Sigmoid colon (tissue), 3 donors: ENCODE results near the gene C14orf132.

Experiments used
- CTCF ChIP-seq, 4 experiments: fragments of 450-650 bp in 3 of 4; fragments of 200-600 bp in 1 of 4; IDR thresholded peaks; one replicate each; pipeline ENCODE4 v1.5.1; 2016 to 2019; ENCODE audit warnings: antibody characterized with exemption in 4 of 4, mild to moderate bottlenecking in 3 of 4, moderate library complexity in 2 of 4
- POLR2A ChIP-seq, 2 donors: fragments of 450-650 bp; IDR thresholded peaks; one replicate each; pipeline ENCODE4 v1.6.1; 2016; ENCODE audit warnings: antibody characterized with exemption in 2 of 2, mild to moderate bottlenecking in 2 of 2, moderate library complexity in 2 of 2

- TF ChIP-seq CTCF (IDR thresholded peaks at IDR 0.05) = no peak
- TF ChIP-seq POLR2A (IDR thresholded peaks at IDR 0.05) = no peak
These were observed 7.5 kb upstream of the C14orf132 start for GRCh38 chr14:96031691-96032090.
